ENCODE results near the gene CDK5. TPM values are rescaled to one million over a fixed set of nuclear protein-coding genes. Genes with fewer than 3 reads are reported as not detected.

CDK5 gene
- total RNA-seq, 6 donors from 2014 or later: 2.1 to 14.4 (median 10.1) TPM

DNA sequence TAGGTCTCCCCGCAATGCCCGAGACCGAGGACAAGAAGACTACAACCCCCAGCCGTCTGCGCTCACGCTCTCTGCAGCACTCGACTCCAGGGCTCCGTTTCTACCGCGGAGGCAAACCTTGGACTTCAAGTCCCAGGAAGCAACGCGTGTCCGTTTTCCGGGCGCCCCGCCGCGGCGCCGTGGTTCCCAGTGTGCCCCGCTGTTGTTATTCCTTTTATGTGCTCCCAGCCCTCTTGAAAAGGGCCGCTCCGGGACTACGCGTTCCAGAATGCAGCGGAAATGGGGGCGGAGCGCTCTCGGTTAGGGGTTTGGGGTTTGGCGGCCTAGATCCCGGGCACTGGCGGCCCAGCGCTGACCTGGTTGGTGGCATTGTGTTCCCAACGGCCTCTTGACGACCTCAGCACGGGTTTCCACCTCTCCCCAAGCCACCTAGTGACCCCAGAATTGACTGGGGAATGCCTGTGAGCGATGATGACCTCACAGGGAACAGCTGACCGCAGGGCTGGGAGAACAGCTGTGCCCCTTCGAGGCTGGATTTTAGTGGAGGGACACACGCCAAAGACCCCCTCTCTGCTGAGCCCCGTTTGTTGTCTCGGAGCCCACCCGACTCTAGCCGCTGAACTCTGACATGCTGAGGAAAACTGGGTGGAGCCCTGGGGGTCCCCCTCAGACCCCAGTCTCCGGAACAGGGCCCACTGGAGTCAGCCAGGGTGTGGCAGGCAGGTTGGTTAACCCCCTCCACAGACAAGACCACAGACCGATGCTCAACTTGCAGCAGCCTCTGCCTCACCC, 488 bp upstream of the CDK5 start:
- H3K4me3 ChIP-seq: peak overlapping the region in 3 of 4 donors; percentile 86 to 92 (median 88)
- H3K27me3 ChIP-seq: no peaks in the 10 kb centered on the region
- TF ChIP-seq POLR2A (IDR thresholded peaks at IDR 0.05) (peak in 3 of 4 donors; percentile 33 to 87 (median 84)), EP300 (IDR thresholded peaks at IDR 0.05) (peak in 2 of 4 donors; percentile 44 to 49), POLR2AphosphoS5 (IDR thresholded peaks at IDR 0.05) (peak; percentile 84 to 92)
- TF ChIP-seq, protein P1, sequence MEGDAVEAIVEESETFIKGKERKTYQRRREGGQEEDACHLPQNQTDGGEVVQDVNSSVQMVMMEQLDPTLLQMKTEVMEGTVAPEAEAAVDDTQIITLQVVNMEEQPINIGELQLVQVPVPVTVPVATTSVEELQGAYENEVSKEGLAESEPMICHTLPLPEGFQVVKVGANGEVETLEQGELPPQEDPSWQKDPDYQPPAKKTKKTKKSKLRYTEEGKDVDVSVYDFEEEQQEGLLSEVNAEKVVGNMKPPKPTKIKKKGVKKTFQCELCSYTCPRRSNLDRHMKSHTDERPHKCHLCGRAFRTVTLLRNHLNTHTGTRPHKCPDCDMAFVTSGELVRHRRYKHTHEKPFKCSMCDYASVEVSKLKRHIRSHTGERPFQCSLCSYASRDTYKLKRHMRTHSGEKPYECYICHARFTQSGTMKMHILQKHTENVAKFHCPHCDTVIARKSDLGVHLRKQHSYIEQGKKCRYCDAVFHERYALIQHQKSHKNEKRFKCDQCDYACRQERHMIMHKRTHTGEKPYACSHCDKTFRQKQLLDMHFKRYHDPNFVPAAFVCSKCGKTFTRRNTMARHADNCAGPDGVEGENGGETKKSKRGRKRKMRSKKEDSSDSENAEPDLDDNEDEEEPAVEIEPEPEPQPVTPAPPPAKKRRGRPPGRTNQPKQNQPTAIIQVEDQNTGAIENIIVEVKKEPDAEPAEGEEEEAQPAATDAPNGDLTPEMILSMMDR (IDR thresholded peaks at IDR 0.05): peak in 2 of 6 experiments; percentile 6 to 9
- peak; percentile 93 to 94 for ATAC-seq (ENCODE audit: low FRiP score in 2 of 2)
- 0 to 1% methylated on average over 1 to 46 of the region's 46 CpGs for WGBS, 2 donors
- peak overlapping the region; percentile 90 to 99 (median 96) for H3K27ac ChIP-seq
- H3K36me3 ChIP-seq: peaks cover 0 to 6% (median 2%) of the 10 kb centered on the region in 4 donors
- no peaks in the 10 kb centered on the region for H3K9me3 ChIP-seq
- DNase-seq: peak; percentile 99 to 100
- H3K4me1 ChIP-seq: peaks cover 41 to 63% (median 53%) of the 10 kb centered on the region in 4 donors

DNA sequence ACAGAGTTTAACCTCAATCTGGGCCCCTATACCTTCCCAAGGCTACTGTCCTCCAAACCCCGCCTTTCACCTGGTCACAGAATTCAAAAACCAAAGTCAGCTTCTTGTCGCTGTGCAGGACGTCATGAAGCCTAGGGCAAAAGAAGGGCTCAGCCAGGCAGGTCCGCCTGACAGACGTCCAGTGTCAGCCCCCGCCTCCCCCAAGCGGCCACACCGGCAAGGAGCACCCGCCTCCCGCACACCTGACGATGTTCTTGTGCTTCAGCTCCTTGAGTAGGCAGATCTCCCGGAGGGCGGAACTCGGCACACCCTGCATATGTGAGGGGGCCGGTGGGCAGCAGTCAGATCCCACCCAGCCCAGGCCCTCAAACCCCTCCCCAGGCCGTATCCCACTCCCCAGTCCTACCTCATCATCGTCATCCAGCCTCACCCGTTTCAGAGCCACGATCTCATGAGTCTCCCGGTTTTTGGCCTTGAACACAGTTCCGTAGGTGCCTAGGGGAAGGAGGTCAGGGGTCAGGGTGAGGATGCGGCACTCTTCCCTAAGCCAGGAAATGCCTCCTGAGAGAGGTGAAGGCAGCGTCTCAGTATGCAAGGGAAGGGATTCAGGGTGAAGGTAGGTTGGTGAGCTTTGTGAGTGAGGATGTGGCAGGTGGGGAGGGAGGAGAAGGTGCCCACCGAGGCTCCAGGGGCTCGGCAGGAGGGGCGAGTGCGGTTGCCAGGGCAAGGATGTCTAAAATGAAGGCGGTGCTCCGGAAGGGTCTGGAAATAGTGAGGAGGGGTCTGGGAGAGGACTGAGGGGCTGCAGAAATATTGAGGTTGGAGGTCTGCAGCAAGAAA, 811 bp downstream of the CDK5 start:
- peak in 1 of 2 donors; percentile 82 for DNase-seq
- Histone ChIP-seq H3K9me3 (no peaks in the 10 kb centered on the region), H3K4me3 (peak overlapping the region; percentile 54 to 92 (median 87)), H3K36me3 (peaks cover 0 to 3% (median 0%) of the 10 kb centered on the region in 4 donors), H3K27me3 (no peaks in the 10 kb centered on the region), H3K4me1 (peaks cover 34 to 55% (median 42%) of the 10 kb centered on the region in 4 donors), H3K27ac (peak overlapping the region in 1 of 4 donors; percentile 96)
- ATAC-seq (ENCODE audit: low FRiP score in 2 of 2): no peak
- no peak for TF ChIP-seq POLR2AphosphoS5 (IDR thresholded peaks at IDR 0.05)
- TF ChIP-seq, protein P1 (IDR thresholded peaks at IDR 0.05): no peak
- no peak for TF ChIP-seq EP300 (IDR thresholded peaks at IDR 0.05)
- no peak for TF ChIP-seq POLR2A (IDR thresholded peaks at IDR 0.05)
- WGBS, 2 donors: 39 to 40% methylated on average over 27 to 29 of the region's 29 CpGs

DNA sequence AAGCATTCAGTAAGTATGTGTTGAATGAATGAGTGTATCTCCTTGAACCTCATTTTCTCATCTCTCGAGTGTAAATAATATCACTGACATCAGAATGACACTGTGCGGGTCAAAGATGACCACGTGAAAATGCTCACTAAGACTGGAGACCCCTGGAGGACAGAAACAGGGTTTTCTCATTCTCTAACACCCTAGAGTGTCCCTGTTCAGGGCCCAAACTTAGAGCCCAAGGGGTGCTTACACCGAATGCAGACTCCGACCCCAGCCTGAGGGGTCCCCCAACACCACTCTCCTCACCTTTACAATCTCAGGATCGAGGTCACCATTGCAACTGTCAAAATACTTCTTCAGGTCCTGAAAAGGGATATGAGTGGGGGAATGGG, 1.4 kb downstream of the CDK5 start:
- WGBS, 2 donors: 94% methylated on average over 4 to 6 of the region's 6 CpGs
- H3K4me1 ChIP-seq: peaks cover 32 to 55% (median 37%) of the 10 kb centered on the region in 4 donors
- TF ChIP-seq POLR2A (IDR thresholded peaks at IDR 0.05) (no peak), POLR2AphosphoS5 (IDR thresholded peaks at IDR 0.05) (no peak), EP300 (IDR thresholded peaks at IDR 0.05) (no peak)
- TF ChIP-seq, protein P1 (IDR thresholded peaks at IDR 0.05): no peak
- no peak overlapping the region for H3K27ac ChIP-seq
- peaks cover 0 to 3% (median 0%) of the 10 kb centered on the region in 4 donors for H3K36me3 ChIP-seq
- H3K27me3 ChIP-seq: no peaks in the 10 kb centered on the region
- H3K4me3 ChIP-seq: no peak overlapping the region
- ATAC-seq (ENCODE audit: low FRiP score in 2 of 2): no peak
- DNase-seq: no peak
- no peaks in the 10 kb centered on the region for H3K9me3 ChIP-seq

DNA sequence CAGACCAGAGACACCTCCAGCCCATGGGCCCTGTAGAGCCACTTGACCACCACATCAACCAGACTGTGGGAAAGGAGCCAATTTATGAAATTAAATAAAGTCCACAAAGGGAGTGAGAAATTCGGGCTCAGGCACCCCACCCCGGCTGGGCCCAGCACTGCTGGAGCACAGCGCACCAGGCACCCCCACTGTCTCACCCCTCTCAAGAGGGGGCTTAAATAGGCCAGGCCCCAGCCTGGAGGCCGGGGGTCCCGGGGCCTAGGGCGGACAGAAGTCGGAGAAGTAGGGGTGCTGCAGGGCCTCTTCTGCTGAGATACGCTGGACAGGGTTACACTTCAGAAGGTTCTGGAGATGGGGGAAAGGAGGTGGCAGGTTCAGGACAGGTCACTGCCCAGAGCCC, 3.9 kb downstream of the CDK5 start:
- Histone ChIP-seq H3K27ac (no peak overlapping the region), H3K27me3 (no peaks in the 10 kb centered on the region), H3K9me3 (no peaks in the 10 kb centered on the region), H3K4me3 (no peak overlapping the region), H3K4me1 (peaks cover 22 to 45% (median 25%) of the 10 kb centered on the region in 4 donors), H3K36me3 (peaks cover 0 to 3% (median 0%) of the 10 kb centered on the region in 4 donors)
- TF ChIP-seq EP300 (IDR thresholded peaks at IDR 0.05) (no peak), POLR2A (IDR thresholded peaks at IDR 0.05) (no peak), POLR2AphosphoS5 (IDR thresholded peaks at IDR 0.05) (no peak)
- TF ChIP-seq, protein P1 (IDR thresholded peaks at IDR 0.05): no peak
- WGBS, 2 donors: 86 to 92% methylated on average over 6 to 8 of the region's 8 CpGs
- ATAC-seq (ENCODE audit: low FRiP score in 2 of 2) (no peak), DNase-seq (peak in 1 of 2 donors; percentile 72)

Measured in upper lobe of left lung (tissue), 6 donors.